NCI-H2196 treated with DMSO at 0.1 percent for 48 hours (cell line): ENCODE measurements around the gene TOMM5.
A peak's percentile ranks its signal among the peaks of the same experiment; 100 is the strongest.
"Not testable (repeated sequence)": the region's sequence is repeated elsewhere in the genome, so short reads cannot be mapped to it uniquely, and the experiment has no call there.

Experiments
- DNase-seq: peaks from one replicate; lab custom pipeline; 2025; ENCODE audit not compliant: unreplicated experiment; lab: John Stamatoyannopoulos, UW

TOMM5 gene

DNA sequence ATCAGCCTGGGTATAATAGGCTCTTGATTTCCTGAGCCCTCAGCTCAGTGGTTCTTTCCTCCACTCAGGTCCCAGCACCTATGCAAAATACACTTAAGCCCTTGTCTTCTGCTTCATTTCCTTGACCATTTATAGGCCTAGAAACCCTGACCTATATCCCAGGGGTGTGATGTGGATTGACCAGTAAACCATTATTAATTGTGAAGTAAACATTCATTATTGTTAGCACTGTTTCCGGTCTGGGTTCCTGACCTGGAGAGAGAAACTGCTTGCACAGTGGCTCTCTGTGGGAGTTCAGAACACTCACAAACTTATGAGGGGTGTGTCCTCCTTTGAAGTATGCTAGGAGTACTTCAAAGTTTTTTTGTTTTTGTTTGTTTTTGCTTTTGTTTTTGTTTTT lies 19.6 kb upstream of the TOMM5 start:
- no peak for DNase-seq

DNA sequence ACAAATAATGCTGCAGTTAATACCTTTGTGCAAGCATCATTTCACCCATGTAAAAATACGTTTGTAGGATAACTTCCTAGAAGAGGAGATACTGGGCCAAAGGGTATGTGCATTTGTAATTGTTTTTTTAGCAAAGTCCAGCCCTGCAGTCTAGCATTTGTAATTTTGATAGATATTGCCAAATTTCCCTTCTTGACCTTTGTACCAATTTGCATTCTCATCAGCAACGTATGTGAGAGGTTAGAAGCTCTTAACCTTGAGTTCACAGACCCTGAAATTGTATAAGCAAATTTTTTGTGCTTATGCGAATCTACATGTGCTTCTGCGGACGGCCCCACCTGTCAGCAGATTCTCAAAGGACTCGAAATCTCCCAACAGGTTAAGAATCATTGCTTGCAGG lies 18.6 kb upstream of the TOMM5 start:
- DNase-seq = no peak

- DNase-seq = no peak
Measured at GRCh38 chr9:37609735-37610397, 17.5 kb upstream of the TOMM5 start.

- no peak for DNase-seq
Measured at GRCh38 chr9:37608250-37608649, 15.9 kb upstream of the TOMM5 start.

GRCh38 chr9:37604296-37604695 lies 11.9 kb upstream of the TOMM5 start:
- no peak for DNase-seq

DNA sequence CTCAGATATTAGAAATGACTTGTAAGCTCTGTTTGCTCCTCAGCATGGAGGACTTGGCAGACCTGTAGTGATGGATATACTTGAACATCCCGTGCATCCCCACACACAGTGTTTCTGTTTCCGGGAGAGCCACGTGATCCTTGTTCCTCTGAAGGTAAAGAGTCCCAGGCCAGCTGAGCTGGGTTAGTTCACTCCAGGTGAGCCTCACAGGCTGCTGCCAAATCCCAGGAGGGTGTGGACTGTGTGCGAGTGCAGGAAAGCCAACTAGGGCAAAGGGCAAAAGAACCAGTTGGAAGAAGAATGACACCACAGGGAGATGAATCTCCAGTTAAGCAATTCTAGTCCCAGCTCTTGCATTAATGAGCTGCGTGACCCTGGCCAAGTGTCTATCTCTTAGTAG lies 10.4 kb upstream of the TOMM5 start:
- DNase-seq = peak; percentile 74

GRCh38 chr9:37602061-37602460 lies 9.7 kb upstream of the TOMM5 start:
- not testable (repeated sequence) for DNase-seq

DNA sequence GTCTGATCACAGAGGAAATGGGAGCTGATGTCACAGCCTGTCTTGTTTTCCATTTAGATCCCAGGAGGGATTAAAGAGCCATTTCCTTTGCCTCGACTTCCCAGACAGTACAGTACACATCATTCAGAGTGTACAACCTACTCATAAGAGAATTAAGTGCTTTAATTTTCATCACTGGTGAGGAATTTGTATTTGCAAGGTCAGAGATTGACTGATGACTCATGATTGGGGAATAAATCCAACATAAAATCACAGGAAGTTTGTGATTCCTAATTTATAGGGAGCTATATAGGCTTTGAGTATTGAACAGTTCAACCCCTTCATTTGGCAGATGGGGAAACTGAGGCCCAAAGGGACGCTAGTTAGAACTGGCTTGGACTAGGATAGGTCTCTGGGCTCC lies 4.1 kb upstream of the TOMM5 start:
- DNase-seq = no peak

GRCh38 chr9:37593883-37594448 lies 1.6 kb upstream of the TOMM5 start:
- no peak for DNase-seq

- DNase-seq = no peak
Measured at GRCh38 chr9:37587521-37587920, 4.9 kb downstream of the TOMM5 start.

DNA sequence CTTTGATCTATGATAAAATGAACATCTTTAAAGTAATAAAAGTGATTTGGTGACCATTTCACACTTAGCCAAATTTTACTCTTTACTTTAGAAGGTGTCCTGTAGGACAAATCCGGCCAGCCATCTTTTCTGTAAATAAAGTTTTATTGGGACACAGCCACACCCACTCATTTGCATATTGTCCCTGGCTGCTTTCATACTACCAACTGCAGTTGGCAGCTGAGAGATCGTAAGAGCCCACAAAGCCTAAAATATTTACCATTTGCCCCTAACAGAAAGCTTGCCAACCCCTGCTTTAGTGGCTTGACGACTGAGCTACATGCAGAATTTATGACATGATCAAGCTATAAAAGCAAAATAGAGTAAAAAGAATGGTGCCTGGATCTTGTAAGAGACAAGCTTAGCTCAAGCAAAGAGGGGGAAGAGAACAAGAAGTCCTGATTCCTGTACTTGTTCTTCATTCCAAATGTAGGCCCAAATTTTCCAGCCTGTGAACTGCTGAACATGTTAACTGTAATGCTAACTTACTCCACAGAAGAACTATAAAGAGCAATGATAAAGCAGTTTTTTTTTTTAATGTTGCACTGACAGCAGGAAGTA lies 8.8 kb downstream of the TOMM5 start:
- no peak for DNase-seq

DNA sequence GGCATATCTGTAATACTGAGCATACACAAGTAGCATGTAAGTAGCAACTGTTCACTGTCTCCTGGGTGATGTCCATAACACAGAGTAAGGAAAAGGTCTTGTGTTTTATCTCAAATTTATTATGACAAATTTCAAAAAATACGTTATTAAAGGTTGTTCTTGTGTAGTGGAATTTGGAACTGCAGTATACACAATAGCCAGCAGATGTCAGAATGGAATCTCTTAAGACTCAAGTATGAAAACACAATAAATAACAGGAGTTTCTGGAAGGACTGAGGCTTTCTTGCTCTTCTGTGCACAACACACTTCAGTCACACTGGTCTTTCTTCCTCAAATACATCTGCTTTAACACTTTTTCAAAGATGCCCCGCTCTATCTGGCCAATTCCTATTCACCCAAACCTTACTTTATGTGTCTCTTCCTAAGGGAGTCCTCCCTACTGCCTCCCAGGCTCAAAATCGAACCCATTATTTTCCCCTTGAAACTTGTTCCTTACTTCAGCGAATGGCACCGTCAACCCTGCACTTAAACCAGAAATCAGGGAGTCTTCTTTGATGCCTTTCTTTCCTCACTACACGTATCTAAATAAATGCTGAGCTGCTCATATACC lies 9.7 kb downstream of the TOMM5 start:
- DNase-seq = peak; percentile 4

- peak; percentile 34 for DNase-seq
Measured at GRCh38 chr9:37575921-37576721, 16.3 kb downstream of the TOMM5 start, which contains the start of gene FBXO10. FBXO10 (minus strand) TSS chr9:37576380; CDS start chr9:37541768, 34,612 bp downstream.

- no peak for DNase-seq
Measured at GRCh38 chr9:37575511-37575914, 16.9 kb downstream of the TOMM5 start.

GRCh38 chr9:37575001-37575400 lies 17.4 kb downstream of the TOMM5 start:
- DNase-seq = no peak

DNA sequence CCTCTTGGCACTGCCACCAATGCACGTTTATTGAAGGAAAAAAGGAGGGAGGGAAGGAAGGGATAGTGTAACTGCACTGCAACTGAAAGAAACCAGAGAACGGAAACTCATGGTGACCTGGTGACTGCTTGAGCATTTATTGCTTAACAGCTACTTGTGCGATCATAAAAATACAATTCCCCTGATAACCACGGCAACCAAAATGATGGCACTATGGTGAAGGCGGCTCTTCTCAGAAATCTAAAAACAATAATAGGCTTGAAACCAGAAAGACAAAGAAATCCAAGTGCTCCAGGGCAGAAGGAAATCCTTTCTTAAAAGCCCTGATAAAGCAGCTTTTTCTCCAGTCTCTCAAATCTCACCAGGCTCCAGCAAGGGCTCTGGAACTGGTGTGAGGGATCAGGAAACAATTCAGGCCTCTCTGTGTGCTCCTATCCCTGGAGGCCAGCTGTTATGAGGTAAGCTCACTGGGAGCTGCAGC lies 18.1 kb downstream of the TOMM5 start:
- DNase-seq = no peak

- DNase-seq = no peak
Measured at GRCh38 chr9:37571282-37571681, 21.1 kb downstream of the TOMM5 start.

GRCh38 chr9:37566716-37567115 lies 25.7 kb downstream of the TOMM5 start:
- no peak for DNase-seq

DNA sequence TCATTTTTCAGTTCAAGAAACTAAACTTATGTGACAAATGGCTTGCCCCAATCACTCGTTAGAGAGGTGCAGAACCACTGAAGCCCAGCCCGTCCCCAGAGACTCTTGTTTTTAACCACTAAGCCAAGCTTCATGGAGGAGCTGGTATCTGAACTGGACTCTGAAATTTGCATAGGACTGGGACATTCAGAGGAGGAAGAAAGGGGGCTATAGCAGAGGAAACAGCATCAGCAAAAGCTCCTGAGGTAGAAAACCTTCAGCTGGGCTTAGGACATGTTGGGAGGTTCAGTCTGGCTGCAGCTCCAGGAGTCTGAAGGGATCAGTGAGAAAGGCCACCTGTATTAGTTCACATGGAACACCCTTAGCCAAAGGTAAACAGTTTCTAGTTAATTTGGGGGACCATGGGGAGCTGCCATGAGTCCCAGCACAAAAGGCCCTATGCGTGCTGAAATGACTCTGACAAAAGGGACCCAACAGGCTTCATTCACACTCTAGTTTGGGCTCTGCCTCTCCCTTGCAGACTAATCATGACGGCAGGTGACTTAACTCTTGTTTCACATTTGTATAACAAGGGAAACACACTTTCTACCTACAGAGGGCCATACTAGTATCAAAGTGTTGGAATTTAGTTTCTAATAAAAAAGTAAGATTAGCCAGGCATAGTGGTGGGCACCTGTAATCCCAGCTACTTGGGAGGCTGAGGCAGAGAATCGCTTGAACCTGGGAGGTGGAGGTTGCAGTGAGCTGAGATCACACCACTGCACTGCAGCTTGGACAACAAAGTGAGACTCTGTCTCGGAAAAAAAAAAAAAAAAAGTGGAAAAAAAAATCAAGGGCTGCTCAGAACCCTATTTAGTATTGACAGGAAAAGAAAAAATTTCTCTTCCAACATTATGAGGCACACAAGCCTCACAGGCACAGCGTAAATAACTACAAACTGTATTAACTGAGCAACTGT lies 26.5 kb downstream of the TOMM5 start:
- no peak for DNase-seq

GRCh38 chr9:37564916-37565315 lies 27.5 kb downstream of the TOMM5 start:
- no peak for DNase-seq
